Mesothelial cell of epicardium (in vitro differentiated cells): ENCODE data around the gene CYP2S1. TPM values are rescaled to one million over a fixed set of nuclear protein-coding genes. Genes with fewer than 3 reads are reported as not detected.

Experiments
- DNase-seq, 2 experiments: peaks; one replicate each; pipeline ENCODE4 v3.0.0; 2021; ENCODE audit warnings: low spot score in 2 of 2; ENCODE audit not compliant: unreplicated experiment in 2 of 2
- H3K27ac Mint-ChIP-seq: 2 replicates; pipeline ENCODE4 v1.8.0; 2021; ENCODE audit warnings: mixed read lengths
- H3K27me3 Mint-ChIP-seq: 2 replicates; pipeline ENCODE4 v1.8.0; 2021; ENCODE audit warnings: low read depth, mixed read lengths
- H3K36me3 Mint-ChIP-seq: 2 replicates; pipeline ENCODE4 v1.8.0; 2021; ENCODE audit warnings: mixed read lengths
- H3K4me1 Mint-ChIP-seq: 2 replicates; pipeline ENCODE4 v1.8.0; 2021; ENCODE audit warnings: mixed read lengths
- H3K4me3 Mint-ChIP-seq: 2 replicates; pipeline ENCODE4 v1.8.0; 2021; ENCODE audit warnings: mild to moderate bottlenecking, moderate library complexity, mixed read lengths
- H3K9me3 Mint-ChIP-seq: 2 replicates; pipeline ENCODE4 v1.8.0; 2021; ENCODE audit warnings: mixed read lengths
- total RNA-seq: library from RNA; stranded (reverse); gene quantifications from 3 replicates; pipeline ENCODE4 v1.2.1, GENCODE V29; 2021
- TF ChIP-seq, protein P1 (sequence below): fragments of 200-600 bp; sonication (generic); IDR thresholded peaks from one replicate; pipeline ENCODE4 v1.5.0; 2021; ENCODE audit warnings: antibody characterized with exemption; ENCODE audit not compliant: unreplicated experiment

CYP2S1 gene
- total RNA-seq, 1 donor from 2014 or later, result 15.5 TPM

DNA sequence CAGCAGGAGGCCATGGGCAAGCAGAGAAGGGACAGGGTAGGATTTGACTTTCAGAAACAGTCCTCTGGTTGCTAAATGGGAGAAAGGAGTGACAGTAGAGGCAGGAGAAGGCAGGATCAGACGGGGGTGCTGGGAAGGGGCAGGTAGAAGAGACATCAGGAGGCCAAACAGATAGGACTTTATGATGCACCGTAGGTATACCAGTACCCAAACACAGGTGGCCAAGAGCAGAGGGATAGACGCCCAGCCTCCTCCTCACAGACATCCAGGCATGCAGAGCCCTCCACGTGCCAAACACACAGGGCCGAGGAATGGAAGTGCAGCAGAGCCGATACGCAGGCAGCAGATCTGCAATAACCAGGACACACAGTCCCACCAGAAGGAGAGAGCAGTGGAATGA lies 24.7 kb downstream of the CYP2S1 start:
- peak overlapping the region; percentile 99 for H3K27ac Mint-ChIP-seq

GRCh38 chr19:41218249-41218614 lies 25.2 kb downstream of the CYP2S1 start:
- DNase-seq, result no peak
- TF ChIP-seq, protein P1, sequence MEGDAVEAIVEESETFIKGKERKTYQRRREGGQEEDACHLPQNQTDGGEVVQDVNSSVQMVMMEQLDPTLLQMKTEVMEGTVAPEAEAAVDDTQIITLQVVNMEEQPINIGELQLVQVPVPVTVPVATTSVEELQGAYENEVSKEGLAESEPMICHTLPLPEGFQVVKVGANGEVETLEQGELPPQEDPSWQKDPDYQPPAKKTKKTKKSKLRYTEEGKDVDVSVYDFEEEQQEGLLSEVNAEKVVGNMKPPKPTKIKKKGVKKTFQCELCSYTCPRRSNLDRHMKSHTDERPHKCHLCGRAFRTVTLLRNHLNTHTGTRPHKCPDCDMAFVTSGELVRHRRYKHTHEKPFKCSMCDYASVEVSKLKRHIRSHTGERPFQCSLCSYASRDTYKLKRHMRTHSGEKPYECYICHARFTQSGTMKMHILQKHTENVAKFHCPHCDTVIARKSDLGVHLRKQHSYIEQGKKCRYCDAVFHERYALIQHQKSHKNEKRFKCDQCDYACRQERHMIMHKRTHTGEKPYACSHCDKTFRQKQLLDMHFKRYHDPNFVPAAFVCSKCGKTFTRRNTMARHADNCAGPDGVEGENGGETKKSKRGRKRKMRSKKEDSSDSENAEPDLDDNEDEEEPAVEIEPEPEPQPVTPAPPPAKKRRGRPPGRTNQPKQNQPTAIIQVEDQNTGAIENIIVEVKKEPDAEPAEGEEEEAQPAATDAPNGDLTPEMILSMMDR, result no peak
- Mint-ChIP-seq H3K27me3 (no peaks in the 10 kb centered on the region), H3K9me3 (no peaks in the 10 kb centered on the region), H3K4me1 (peaks cover 40% of the 10 kb centered on the region), H3K36me3 (peaks cover 5% of the 10 kb centered on the region), H3K4me3 (peak overlapping the region; percentile 85), H3K27ac (peak overlapping the region; percentile 99)

More for the DNA sequence above, 24.7 kb downstream of the CYP2S1 start:
- Mint-ChIP-seq H3K36me3 (peaks cover 5% of the 10 kb centered on the region), H3K9me3 (no peaks in the 10 kb centered on the region), H3K27me3 (no peaks in the 10 kb centered on the region), H3K4me1 (peaks cover 36% of the 10 kb centered on the region), H3K4me3 (peak overlapping the region; percentile 41)
- DNase-seq, result no peak
- TF ChIP-seq, protein P1, result no peak

GRCh38 chr19:41218615-41219507 lies 25.8 kb downstream of the CYP2S1 start, which contains the start of gene AXL:
Gene AXL (plus strand): TSS chr19:41219223. CDS start chr19:41219393, 170 bp downstream.
- H3K36me3 Mint-ChIP-seq, result peaks cover 5% of the 10 kb centered on the region
- TF ChIP-seq, protein P1, result no peak
- H3K27ac Mint-ChIP-seq, result peak within 1 kb of the TSS; percentile 99
- DNase-seq, result peak; percentile 52 to 76
- H3K4me1 Mint-ChIP-seq, result peaks cover 46% of the 10 kb centered on the region
- H3K9me3 Mint-ChIP-seq, result no peaks in the 10 kb centered on the region
- H3K4me3 Mint-ChIP-seq, result peak within 1 kb of the TSS; percentile 85
- no peaks in the 10 kb centered on the region for H3K27me3 Mint-ChIP-seq

GRCh38 chr19:41219924-41220567 lies 27.0 kb downstream of the CYP2S1 start:
- no peaks in the 10 kb centered on the region for H3K27me3 Mint-ChIP-seq
- TF ChIP-seq, protein P1, result no peak
- peak overlapping the region; percentile 90 for H3K27ac Mint-ChIP-seq
- DNase-seq, result no peak
- H3K4me3 Mint-ChIP-seq, result peak overlapping the region; percentile 85
- H3K4me1 Mint-ChIP-seq, result peaks cover 51% of the 10 kb centered on the region
- H3K9me3 Mint-ChIP-seq, result no peaks in the 10 kb centered on the region
- H3K36me3 Mint-ChIP-seq, result peaks cover 5% of the 10 kb centered on the region

- no peaks in the 10 kb centered on the region for H3K9me3 Mint-ChIP-seq
- peak overlapping the region; percentile 85 for H3K4me3 Mint-ChIP-seq
- TF ChIP-seq, protein P1, result no peak
- H3K36me3 Mint-ChIP-seq, result peaks cover 5% of the 10 kb centered on the region
- H3K27ac Mint-ChIP-seq, result no peak overlapping the region
- no peak for DNase-seq
- no peaks in the 10 kb centered on the region for H3K27me3 Mint-ChIP-seq
- H3K4me1 Mint-ChIP-seq, result peaks cover 57% of the 10 kb centered on the region
Measured at GRCh38 chr19:41220811-41221210, 27.8 kb downstream of the CYP2S1 start.
